Stromal cell of bone marrow (primary cell): ENCODE results near the gene RBM26.
A peak's percentile ranks its signal among the peaks of the same experiment; 100 is the strongest.

Experiments
- DNase-seq: peaks from one replicate; pipeline ENCODE4 v3.0.0-alpha.2; 2012; ENCODE audit warnings: low read depth

The RBM26 gene, protein sequence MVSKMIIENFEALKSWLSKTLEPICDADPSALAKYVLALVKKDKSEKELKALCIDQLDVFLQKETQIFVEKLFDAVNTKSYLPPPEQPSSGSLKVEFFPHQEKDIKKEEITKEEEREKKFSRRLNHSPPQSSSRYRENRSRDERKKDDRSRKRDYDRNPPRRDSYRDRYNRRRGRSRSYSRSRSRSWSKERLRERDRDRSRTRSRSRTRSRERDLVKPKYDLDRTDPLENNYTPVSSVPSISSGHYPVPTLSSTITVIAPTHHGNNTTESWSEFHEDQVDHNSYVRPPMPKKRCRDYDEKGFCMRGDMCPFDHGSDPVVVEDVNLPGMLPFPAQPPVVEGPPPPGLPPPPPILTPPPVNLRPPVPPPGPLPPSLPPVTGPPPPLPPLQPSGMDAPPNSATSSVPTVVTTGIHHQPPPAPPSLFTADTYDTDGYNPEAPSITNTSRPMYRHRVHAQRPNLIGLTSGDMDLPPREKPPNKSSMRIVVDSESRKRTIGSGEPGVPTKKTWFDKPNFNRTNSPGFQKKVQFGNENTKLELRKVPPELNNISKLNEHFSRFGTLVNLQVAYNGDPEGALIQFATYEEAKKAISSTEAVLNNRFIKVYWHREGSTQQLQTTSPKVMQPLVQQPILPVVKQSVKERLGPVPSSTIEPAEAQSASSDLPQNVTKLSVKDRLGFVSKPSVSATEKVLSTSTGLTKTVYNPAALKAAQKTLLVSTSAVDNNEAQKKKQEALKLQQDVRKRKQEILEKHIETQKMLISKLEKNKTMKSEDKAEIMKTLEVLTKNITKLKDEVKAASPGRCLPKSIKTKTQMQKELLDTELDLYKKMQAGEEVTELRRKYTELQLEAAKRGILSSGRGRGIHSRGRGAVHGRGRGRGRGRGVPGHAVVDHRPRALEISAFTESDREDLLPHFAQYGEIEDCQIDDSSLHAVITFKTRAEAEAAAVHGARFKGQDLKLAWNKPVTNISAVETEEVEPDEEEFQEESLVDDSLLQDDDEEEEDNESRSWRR

DNA sequence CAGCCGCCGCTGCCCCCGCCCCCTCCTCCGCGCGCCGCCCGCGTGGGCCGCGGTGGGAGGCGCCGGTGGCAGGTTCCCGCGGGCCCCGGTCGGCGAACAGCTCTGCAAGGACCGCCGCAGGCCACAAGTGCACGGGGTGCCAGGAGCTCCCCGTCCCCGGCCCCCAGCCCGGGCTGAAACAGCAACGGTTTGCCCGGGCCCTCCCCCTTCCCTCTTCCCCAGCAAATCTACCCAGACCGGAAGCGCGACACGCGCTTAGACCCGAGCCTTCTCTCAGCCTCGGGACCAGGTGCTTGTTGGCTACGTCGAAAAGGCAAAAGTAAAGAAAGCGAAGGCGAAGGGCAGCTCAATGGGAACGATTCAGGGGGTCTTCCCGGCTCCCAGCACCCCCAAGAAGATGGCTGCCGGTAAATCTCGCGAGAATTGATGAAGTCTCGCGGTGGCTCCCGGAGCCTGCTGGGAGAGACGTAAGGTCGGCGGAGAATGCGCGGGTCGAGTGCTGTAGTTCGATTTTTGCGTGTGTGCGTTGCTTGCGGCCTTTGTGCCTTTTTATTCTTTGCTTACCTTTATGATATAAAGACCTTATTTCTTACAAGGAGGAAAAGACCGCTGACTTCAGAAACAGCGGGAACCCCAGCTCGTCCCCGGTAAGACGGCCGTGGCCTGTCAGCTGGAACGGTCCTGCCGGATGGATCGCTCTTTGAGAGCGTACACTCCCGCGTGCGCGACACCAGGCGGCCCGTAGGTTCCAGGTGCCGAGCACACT lies at the start of gene RBM26:
RBM26 (minus strand) TSS at position 425 of the 766 bp plus-strand sequence. CDS start 481 bp downstream, outside the sequence.
- DNase-seq = peak; percentile 92

- DNase-seq = no peak
These were observed 49.3 kb upstream of the RBM26 start for GRCh38 chr13:79455331-79455730.

DNA sequence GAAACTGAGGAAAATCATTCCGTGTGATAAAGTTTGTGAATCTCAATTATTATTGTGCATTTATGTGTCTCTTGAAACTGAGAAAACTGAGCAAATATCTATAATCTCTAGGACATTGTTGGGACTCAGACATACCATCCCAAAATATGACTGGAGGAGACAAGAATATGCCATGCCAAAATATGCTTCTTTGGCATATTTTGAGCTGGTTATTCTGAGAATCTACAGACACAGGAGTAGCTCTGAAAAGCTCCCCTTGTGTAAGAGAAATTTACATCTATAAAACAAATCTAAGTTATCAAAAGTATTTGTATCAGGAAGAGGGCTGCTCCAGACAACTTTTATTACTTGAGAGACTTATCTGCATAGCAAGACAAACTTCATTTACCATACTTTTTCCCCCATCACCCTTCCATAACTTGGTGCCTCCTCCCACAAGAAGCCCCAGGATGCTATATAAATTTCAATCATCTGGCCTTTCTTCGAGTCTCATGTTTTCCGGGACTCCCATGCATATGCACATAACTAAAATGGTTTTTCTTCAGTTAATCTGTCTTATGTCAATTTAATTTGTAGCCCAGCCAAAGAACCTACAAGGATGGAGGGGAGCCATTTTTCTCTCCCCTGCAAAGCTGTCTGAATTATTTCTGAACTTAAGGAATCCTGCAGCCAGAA lies 46.3 kb upstream of the RBM26 start:
- no peak for DNase-seq

GRCh38 chr13:79451500-79451962 lies 45.5 kb upstream of the RBM26 start:
- DNase-seq = peak; percentile 92

GRCh38 chr13:79450110-79450509 lies 44.1 kb upstream of the RBM26 start:
- DNase-seq = no peak

DNA sequence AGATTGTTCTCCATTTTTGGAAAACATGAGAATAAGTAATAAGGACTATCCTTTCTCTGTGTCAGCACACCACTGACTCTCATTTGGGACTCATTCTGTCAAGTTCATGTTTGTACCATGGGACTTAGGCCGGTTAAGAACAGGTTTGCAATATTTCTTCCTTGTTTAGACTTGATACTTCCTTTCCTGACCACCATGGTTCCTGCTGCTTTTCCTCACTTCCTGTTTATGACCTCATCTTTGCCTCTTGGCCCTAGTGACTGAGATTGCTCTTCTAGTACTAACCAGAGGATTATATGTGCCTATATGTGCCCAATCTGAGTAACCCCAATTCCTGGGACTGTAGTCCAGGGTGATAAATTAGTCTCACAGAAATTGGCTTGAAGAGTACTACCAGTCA lies 42.4 kb upstream of the RBM26 start:
- DNase-seq = no peak

DNA sequence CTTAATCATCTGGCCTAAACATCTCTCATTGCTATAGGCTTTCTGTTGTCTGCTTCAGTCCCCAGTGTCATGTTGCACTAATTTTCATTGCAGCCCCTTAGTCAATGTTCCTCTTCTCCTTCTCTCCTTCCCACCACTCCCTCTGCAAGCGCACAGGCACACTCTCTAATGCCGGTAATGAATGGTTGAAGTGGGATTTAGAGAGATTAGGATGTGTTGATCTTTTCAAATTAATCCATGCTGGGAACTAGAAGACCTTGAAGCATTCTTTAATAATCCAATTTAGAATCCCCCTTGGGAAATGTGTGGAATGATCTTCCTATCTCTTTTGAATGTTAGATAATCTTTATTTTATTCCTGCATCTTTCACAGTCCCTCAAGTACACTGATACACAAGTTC lies 41.7 kb upstream of the RBM26 start:
- no peak for DNase-seq

GRCh38 chr13:79447141-79447540 lies 41.1 kb upstream of the RBM26 start:
- no peak for DNase-seq

DNA sequence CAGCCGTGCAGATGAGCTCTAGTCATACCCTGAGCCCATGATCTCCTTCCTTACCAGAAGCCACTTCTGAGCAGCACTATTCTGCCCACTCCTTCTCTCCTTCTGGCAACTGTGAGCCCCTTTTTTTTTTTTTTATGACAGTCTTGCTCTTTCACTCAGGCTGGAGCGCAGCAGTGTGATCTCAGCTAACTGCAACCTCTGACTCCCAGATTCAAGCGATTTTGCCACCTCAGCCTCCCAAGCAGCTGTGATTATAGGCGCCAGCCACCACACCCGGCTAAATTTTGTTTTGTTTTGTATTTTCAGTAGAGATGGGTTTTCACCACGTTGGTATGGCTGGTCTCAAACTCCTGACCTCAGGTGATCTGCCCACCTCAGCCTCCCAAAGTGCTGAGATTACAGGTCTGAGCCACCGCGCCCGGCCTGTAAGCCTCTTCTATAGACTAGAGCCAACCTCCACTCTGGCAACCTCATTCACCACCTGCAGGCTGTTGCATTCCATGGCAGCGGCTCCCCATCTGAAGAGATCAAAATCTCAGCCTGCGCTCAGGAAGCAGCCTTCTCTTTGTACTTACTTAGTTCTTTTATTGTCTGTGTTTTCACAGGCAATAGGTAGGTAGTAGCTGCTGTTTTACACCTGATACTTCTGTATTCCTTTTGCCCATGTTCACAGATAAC lies 40.1 kb upstream of the RBM26 start:
- no peak for DNase-seq

GRCh38 chr13:79442706-79443105 lies 36.7 kb upstream of the RBM26 start:
- DNase-seq = no peak

- no peak for DNase-seq
These were observed 36.2 kb upstream of the RBM26 start for GRCh38 chr13:79442221-79442620.

GRCh38 chr13:79440958-79441528 lies 35.0 kb upstream of the RBM26 start:
- DNase-seq = no peak

- no peak for DNase-seq
These were observed 33.2 kb upstream of the RBM26 start for GRCh38 chr13:79439275-79439674.

DNA sequence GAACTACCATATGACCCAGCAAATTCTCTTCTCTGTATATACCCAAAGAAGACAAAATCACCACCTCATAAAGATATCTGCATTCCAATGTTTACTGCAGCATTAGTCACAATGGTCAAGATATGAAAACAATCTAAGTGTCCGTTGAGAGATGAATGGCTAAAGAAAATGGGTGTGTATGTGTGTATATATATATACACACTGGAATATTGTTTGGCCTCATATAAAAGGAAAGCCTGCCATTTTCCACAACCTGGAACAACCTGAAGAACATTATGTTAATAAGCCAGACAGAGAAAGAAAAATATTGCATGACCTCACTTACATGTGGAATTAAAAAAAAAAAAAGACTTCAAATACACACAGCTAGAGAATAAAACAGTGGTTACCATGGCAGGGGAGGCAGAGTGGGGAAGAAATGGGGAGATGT lies 29.5 kb upstream of the RBM26 start:
- peak; percentile 8 for DNase-seq

DNA sequence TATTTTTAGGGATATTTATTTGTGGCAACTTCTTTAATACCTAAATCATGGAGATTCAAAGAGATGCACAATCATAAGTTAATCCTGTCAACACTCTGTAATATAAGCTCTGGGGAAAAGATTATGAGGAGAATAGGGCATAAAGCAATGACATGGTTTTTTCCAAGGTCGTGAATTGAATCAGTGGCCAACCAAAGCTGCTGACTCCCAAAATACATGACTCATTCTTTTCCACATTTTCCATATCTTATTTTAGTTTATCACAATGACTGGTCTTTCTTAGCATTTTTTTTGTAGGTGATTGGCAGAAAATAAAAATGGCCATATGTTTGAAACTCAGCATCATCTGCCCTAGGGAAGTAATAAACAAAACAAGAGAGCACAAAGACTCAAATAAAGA lies 28.5 kb upstream of the RBM26 start:
- peak; percentile 68 for DNase-seq

GRCh38 chr13:79432992-79433391 lies 26.9 kb upstream of the RBM26 start:
- DNase-seq = no peak

GRCh38 chr13:79432086-79432485 lies 26.0 kb upstream of the RBM26 start:
- DNase-seq = no peak

- no peak for DNase-seq
These were observed 23.3 kb upstream of the RBM26 start for GRCh38 chr13:79429309-79429708.

GRCh38 chr13:79427883-79428282 lies 21.8 kb upstream of the RBM26 start:
- no peak for DNase-seq

GRCh38 chr13:79427265-79427664 lies 21.2 kb upstream of the RBM26 start:
- no peak for DNase-seq
